ENCODE measurements around the gene MMRN1. TPM values are rescaled to one million over a fixed set of nuclear protein-coding genes. Genes with fewer than 3 reads are reported as not detected.

MMRN1 gene
- total and polyA plus RNA-seq, 10 donors: 0.15 to 6.5 (median 3.2) TPM

- H3K9me3 ChIP-seq: no peaks in the 10 kb centered on the region
- intact Hi-C loops (cut with DNase I; ENCODE audit: low total_unique reads): no loop called here
- no peak overlapping the region for H3K4me3 ChIP-seq
- TF ChIP-seq POLR2A (IDR thresholded peaks at IDR 0.05) (no peak), POLR2AphosphoS5 (IDR thresholded peaks at IDR 0.05) (no peak), CTCF (IDR thresholded peaks at IDR 0.05 in 8 of 11, conservative IDR thresholded peaks at IDR 0.05 in 3 of 11) (no peak)
- 43 to 61% (median 57%) methylated on average over 1 of the region's 1 CpG for WGBS, 5 donors
- no peaks in the 10 kb centered on the region for H3K36me3 ChIP-seq
- peaks cover 0 to 28% (median 4%) of the 10 kb centered on the region in 7 donors for H3K27me3 ChIP-seq (replicated peaks in 1 of 7)
- H3K27ac ChIP-seq: no peak overlapping the region
- H3K4me1 ChIP-seq: peaks cover 0 to 37% (median 17%) of the 10 kb centered on the region in 6 donors
- DNase-seq: no peak
These were observed 3.2 kb downstream of the MMRN1 start for GRCh38 chr4:89897867-89898266.

- no peak for DNase-seq
- WGBS, 5 donors: 22 to 28% (median 26%) methylated on average over 5 of the region's 5 CpGs
These were observed 3.7 kb downstream of the MMRN1 start for GRCh38 chr4:89898304-89898716.

GRCh38 chr4:89899152-89899551, 4.5 kb downstream of the MMRN1 start:
- Histone ChIP-seq H3K4me1 (peaks cover 0 to 34% (median 15%) of the 10 kb centered on the region in 6 donors), H3K27ac (no peak overlapping the region), H3K9me3 (no peaks in the 10 kb centered on the region)

More at GRCh38 chr4:89898304-89898716, 3.7 kb downstream of the MMRN1 start:
- H3K27ac ChIP-seq: no peak overlapping the region
- H3K4me1 ChIP-seq: peaks cover 0 to 37% (median 17%) of the 10 kb centered on the region in 6 donors
- intact Hi-C loops (cut with DNase I; ENCODE audit: low total_unique reads): no loop called here
- TF ChIP-seq POLR2A (IDR thresholded peaks at IDR 0.05) (no peak), CTCF (IDR thresholded peaks at IDR 0.05 in 8 of 11, conservative IDR thresholded peaks at IDR 0.05 in 3 of 11) (no peak), POLR2AphosphoS5 (IDR thresholded peaks at IDR 0.05) (no peak)
- no peaks in the 10 kb centered on the region for H3K36me3 ChIP-seq
- H3K4me3 ChIP-seq: no peak overlapping the region
- peaks cover 0 to 28% (median 4%) of the 10 kb centered on the region in 7 donors for H3K27me3 ChIP-seq (replicated peaks in 1 of 7)
- no peaks in the 10 kb centered on the region for H3K9me3 ChIP-seq

GRCh38 chr4:89899854-89900253, 5.2 kb downstream of the MMRN1 start:
- DNase-seq: no peak
- WGBS, 5 donors: 35 to 70% (median 55%) methylated on average over 1 of the region's 1 CpG
- H3K27ac ChIP-seq: no peak overlapping the region
- H3K4me3 ChIP-seq: no peak overlapping the region
- TF ChIP-seq POLR2AphosphoS5 (IDR thresholded peaks at IDR 0.05) (no peak), CTCF (IDR thresholded peaks at IDR 0.05 in 8 of 11, conservative IDR thresholded peaks at IDR 0.05 in 3 of 11) (no peak), POLR2A (IDR thresholded peaks at IDR 0.05) (no peak)
- H3K36me3 ChIP-seq: no peaks in the 10 kb centered on the region
- H3K4me1 ChIP-seq: peaks cover 0 to 27% (median 8%) of the 10 kb centered on the region in 6 donors
- H3K27me3 ChIP-seq (replicated peaks in 1 of 7): peaks cover 0 to 28% (median 4%) of the 10 kb centered on the region in 7 donors
- intact Hi-C loops (cut with DNase I; ENCODE audit: low total_unique reads): loop anchor here (5.0 kb wide), 1 partner anchor 668 kb away; no protein-coding TSS in a partner anchor
- H3K9me3 ChIP-seq: no peaks in the 10 kb centered on the region

More at GRCh38 chr4:89899152-89899551, 4.5 kb downstream of the MMRN1 start:
- TF ChIP-seq POLR2AphosphoS5 (IDR thresholded peaks at IDR 0.05): no peak
- TF ChIP-seq POLR2A (IDR thresholded peaks at IDR 0.05): no peak
- no peak for TF ChIP-seq CTCF (IDR thresholded peaks at IDR 0.05 in 8 of 11, conservative IDR thresholded peaks at IDR 0.05 in 3 of 11)
- Histone ChIP-seq H3K36me3 (no peaks in the 10 kb centered on the region), H3K27me3 (replicated peaks in 1 of 7) (peaks cover 0 to 28% (median 4%) of the 10 kb centered on the region in 7 donors), H3K4me3 (no peak overlapping the region)
- no peak for DNase-seq
- intact Hi-C loops (cut with DNase I; ENCODE audit: low total_unique reads): no loop called here
